ENCODE results near the gene IFNGR2. TPM values are rescaled to one million over a fixed set of nuclear protein-coding genes. Genes with fewer than 3 reads are reported as not detected.

The IFNGR2 gene
- total RNA-seq, 1 donor from 2014 or later = 32.1 TPM

DNA sequence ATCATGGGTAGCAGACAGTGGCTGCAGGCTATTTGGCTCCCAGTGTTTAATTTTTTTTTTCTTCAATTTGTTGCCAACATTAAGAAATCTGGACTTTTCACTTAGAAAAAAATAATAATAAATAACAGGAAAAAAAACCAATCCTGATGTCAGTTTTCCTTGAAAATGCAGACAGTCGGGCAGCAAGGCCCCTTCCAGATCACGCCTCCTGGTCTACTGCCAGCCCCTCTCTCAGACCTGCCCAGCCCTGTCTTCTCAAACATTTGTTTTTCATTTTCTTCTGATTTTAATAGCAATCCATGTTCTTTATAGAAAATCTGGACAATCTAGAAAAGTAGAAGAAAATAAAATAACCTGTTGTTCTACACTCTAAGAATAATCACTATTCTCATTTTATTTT is 15.5 kb downstream of the IFNGR2 start:
- Mint-ChIP-seq H3K27ac (ENCODE audit: unreplicated experiment) (no peak overlapping the region), H3K27me3 (ENCODE audit: unreplicated experiment) (no peaks in the 10 kb centered on the region), H3K4me1 (ENCODE audit: unreplicated experiment) (no peaks in the 10 kb centered on the region), H3K4me3 (ENCODE audit: unreplicated experiment) (no peak overlapping the region), H3K36me3 (ENCODE audit: low read depth, unreplicated experiment) (peaks cover 16% of the 10 kb centered on the region), H3K9me3 (ENCODE audit: unreplicated experiment) (no peaks in the 10 kb centered on the region)
- DNase-seq (ENCODE audit: low spot score) = no peak
- TF ChIP-seq, protein P1, sequence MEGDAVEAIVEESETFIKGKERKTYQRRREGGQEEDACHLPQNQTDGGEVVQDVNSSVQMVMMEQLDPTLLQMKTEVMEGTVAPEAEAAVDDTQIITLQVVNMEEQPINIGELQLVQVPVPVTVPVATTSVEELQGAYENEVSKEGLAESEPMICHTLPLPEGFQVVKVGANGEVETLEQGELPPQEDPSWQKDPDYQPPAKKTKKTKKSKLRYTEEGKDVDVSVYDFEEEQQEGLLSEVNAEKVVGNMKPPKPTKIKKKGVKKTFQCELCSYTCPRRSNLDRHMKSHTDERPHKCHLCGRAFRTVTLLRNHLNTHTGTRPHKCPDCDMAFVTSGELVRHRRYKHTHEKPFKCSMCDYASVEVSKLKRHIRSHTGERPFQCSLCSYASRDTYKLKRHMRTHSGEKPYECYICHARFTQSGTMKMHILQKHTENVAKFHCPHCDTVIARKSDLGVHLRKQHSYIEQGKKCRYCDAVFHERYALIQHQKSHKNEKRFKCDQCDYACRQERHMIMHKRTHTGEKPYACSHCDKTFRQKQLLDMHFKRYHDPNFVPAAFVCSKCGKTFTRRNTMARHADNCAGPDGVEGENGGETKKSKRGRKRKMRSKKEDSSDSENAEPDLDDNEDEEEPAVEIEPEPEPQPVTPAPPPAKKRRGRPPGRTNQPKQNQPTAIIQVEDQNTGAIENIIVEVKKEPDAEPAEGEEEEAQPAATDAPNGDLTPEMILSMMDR (IDR thresholded peaks at IDR 0.05; ENCODE audit: unreplicated experiment) = no peak

DNA sequence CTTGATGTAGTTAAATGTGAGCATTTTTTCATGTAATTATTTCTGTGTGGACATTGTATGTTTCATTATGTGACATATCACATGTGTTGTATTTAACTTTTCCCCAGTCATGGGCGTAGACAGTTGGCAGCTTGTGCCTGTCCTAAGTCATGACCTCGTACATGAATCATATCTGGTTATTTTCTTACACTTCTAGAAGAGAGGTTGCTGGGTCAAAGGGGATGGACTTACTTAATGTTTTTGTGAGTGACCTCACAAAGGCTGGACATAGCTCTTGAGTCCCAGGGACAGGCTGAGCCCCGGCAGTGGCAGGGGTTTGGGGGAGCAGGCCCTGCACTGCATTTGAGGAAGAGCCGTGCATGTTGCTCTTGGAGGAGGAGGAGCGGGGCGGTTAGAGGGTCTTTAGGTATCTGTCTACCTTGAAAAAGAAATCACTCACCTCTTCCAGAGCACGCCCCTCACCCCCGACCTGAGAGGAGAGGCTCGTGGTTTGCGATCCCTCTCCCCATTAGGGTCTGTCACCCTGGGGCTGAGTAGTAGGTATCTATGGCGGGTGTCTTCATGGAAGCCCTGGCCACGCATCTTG is 16.4 kb downstream of the IFNGR2 start:
- no peak overlapping the region for H3K27ac Mint-ChIP-seq (ENCODE audit: unreplicated experiment)
- H3K9me3 Mint-ChIP-seq (ENCODE audit: unreplicated experiment) = no peaks in the 10 kb centered on the region
- H3K4me3 Mint-ChIP-seq (ENCODE audit: unreplicated experiment) = no peak overlapping the region
- no peaks in the 10 kb centered on the region for H3K27me3 Mint-ChIP-seq (ENCODE audit: unreplicated experiment)
- TF ChIP-seq, protein P1 (IDR thresholded peaks at IDR 0.05; ENCODE audit: unreplicated experiment) = no peak
- H3K36me3 Mint-ChIP-seq (ENCODE audit: low read depth, unreplicated experiment) = peaks cover 21% of the 10 kb centered on the region
- DNase-seq (ENCODE audit: low spot score) = no peak
- no peaks in the 10 kb centered on the region for H3K4me1 Mint-ChIP-seq (ENCODE audit: unreplicated experiment)

DNA sequence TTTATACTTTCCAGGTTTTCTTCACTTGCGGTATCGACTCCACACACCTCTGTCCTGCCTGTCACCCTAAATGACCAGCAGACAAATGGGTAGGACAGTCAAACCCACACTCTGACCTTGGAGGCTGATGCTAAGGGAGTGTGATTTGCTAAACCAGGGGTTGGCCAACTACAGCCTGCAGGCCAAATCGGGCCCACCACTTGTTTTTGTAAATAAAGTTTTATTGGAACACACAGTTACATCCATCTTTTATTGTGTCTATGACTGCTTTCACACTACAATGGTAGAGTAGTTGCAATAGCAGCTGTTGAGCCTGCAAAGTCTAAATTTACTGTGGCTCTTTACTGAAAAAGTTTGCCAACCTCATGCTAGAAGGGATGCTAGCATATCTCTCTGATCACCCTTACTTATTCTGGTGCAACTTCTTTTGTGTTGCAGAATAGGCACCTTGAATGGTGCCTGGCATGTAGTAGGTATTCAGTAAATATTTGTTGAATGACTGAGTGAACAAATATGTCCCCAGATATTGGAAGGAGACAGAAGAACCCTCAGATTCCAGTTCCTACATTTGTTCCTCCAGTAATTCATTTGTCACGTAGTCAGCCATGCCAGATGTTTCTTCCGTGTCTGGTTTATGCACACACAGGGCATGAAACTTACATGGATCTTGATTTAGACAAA is 18.6 kb downstream of the IFNGR2 start:
- no peaks in the 10 kb centered on the region for H3K4me1 Mint-ChIP-seq (ENCODE audit: unreplicated experiment)
- DNase-seq (ENCODE audit: low spot score) = no peak
- H3K4me3 Mint-ChIP-seq (ENCODE audit: unreplicated experiment) = peak overlapping the region; percentile 22
- H3K27ac Mint-ChIP-seq (ENCODE audit: unreplicated experiment) = no peak overlapping the region
- peaks cover 28% of the 10 kb centered on the region for H3K36me3 Mint-ChIP-seq (ENCODE audit: low read depth, unreplicated experiment)
- H3K9me3 Mint-ChIP-seq (ENCODE audit: unreplicated experiment) = no peaks in the 10 kb centered on the region
- TF ChIP-seq, protein P1 (IDR thresholded peaks at IDR 0.05; ENCODE audit: unreplicated experiment) = no peak
- H3K27me3 Mint-ChIP-seq (ENCODE audit: unreplicated experiment) = no peaks in the 10 kb centered on the region

DNA sequence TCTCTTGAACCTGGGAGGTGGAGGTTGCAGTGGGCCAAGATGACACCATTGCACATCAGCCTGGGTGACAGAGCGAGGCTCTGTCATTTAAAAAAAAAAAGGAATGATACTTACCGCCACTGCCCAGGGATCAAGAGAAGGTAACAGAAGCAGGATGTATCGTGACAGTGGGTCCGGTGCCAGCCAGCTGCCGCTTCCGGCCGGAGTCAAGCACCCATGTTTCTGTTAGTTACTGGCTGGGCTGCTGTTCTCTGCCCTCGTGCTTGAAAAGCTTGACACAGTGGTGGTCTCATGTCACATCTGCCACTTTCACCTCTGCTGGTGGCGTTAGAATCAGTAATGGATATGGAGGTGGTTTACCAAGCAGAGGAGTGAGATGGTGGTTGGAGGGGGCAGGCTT is 21.0 kb downstream of the IFNGR2 start:
- H3K36me3 Mint-ChIP-seq (ENCODE audit: low read depth, unreplicated experiment) = peaks cover 34% of the 10 kb centered on the region
- no peaks in the 10 kb centered on the region for H3K9me3 Mint-ChIP-seq (ENCODE audit: unreplicated experiment)
- no peaks in the 10 kb centered on the region for H3K27me3 Mint-ChIP-seq (ENCODE audit: unreplicated experiment)
- no peak overlapping the region for H3K4me3 Mint-ChIP-seq (ENCODE audit: unreplicated experiment)
- no peaks in the 10 kb centered on the region for H3K4me1 Mint-ChIP-seq (ENCODE audit: unreplicated experiment)
- DNase-seq (ENCODE audit: low spot score) = no peak
- TF ChIP-seq, protein P1 (IDR thresholded peaks at IDR 0.05; ENCODE audit: unreplicated experiment) = no peak
- no peak overlapping the region for H3K27ac Mint-ChIP-seq (ENCODE audit: unreplicated experiment)

DNA sequence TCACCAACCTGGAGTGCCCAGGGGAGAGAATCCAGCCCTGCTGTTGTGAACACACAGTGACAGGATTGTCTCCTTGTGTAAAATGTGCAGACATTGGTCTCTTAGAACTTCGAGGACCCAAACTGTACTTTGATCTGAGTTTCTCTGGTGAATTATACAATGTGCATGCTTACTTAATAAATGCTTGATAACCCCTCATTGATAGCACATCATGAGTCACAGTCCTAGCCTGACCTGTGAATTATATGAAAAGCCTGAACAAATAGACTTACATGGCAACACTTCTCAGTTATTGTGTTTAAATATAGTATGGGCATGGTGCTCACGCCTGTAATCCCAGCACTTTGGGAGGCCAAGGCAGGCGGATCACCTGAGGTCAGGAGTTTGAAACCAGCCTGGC is 22.6 kb downstream of the IFNGR2 start:
- no peaks in the 10 kb centered on the region for H3K27me3 Mint-ChIP-seq (ENCODE audit: unreplicated experiment)
- no peak overlapping the region for H3K4me3 Mint-ChIP-seq (ENCODE audit: unreplicated experiment)
- no peaks in the 10 kb centered on the region for H3K9me3 Mint-ChIP-seq (ENCODE audit: unreplicated experiment)
- no peak overlapping the region for H3K27ac Mint-ChIP-seq (ENCODE audit: unreplicated experiment)
- peaks cover 33% of the 10 kb centered on the region for H3K36me3 Mint-ChIP-seq (ENCODE audit: low read depth, unreplicated experiment)
- H3K4me1 Mint-ChIP-seq (ENCODE audit: unreplicated experiment) = no peaks in the 10 kb centered on the region
- no peak for DNase-seq (ENCODE audit: low spot score)
- TF ChIP-seq, protein P1 (IDR thresholded peaks at IDR 0.05; ENCODE audit: unreplicated experiment) = no peak

Measured in endothelial cell (in vitro differentiated cells).